T-helper 22 cell (primary cell): ENCODE measurements around the gene JPH2.
"Not testable (repeated sequence)": the region's sequence is repeated elsewhere in the genome, so short reads cannot be mapped to it uniquely, and the experiment has no call there.

ENCODE experiments used
- DNase-seq: peaks from one replicate; pipeline ENCODE4 v3.0.0-alpha.2; 2020; ENCODE audit warnings: low read depth

The JPH2 gene

GRCh38 chr20:44159125-44159524 lies 27.9 kb downstream of the JPH2 start:
- no peak for DNase-seq

DNA sequence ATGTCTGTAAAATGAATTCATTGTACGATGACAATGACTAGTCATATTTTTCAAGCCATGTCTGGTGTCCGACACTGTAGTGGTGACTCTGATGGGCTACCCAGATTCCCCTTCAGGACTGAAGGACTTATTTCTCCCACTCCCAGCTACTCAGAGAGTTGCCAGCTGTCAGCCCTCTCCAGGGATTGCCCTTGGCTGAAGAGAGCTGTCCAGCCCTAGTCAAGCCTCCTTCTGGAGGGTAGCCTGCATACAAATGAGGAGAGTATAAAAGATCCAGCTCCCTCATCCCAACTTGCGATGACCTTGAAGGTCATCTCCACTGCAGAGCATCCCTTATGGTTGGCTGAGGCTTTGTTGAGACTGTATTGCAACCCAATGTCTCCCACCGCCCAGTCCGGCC lies 29.9 kb downstream of the JPH2 start:
- no peak for DNase-seq

DNA sequence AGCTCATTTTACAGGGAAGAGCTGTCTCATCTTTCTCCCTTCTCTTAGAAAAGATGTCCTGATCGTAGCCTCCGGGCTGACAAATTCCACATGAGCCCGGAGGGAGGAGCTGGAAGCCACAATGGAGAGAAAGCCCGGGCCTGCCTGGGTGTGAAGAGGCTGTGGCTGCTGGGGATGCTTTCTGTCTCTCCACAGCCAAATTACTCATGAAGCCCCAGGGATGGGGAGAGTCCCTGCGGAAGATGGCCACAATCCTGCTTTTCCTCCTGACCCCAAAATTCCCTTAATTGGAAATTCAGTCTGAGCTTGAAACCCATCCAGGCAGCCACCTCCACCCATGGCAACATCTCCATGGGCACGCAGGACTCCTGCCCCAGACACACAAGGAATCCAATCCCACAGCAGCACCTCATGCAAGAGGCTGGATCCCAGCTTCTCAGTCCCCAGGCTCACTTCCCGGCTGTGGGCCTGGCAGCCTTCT lies 32.4 kb downstream of the JPH2 start:
- no peak for DNase-seq

GRCh38 chr20:44153636-44154043 lies 33.3 kb downstream of the JPH2 start:
- DNase-seq = no peak

DNA sequence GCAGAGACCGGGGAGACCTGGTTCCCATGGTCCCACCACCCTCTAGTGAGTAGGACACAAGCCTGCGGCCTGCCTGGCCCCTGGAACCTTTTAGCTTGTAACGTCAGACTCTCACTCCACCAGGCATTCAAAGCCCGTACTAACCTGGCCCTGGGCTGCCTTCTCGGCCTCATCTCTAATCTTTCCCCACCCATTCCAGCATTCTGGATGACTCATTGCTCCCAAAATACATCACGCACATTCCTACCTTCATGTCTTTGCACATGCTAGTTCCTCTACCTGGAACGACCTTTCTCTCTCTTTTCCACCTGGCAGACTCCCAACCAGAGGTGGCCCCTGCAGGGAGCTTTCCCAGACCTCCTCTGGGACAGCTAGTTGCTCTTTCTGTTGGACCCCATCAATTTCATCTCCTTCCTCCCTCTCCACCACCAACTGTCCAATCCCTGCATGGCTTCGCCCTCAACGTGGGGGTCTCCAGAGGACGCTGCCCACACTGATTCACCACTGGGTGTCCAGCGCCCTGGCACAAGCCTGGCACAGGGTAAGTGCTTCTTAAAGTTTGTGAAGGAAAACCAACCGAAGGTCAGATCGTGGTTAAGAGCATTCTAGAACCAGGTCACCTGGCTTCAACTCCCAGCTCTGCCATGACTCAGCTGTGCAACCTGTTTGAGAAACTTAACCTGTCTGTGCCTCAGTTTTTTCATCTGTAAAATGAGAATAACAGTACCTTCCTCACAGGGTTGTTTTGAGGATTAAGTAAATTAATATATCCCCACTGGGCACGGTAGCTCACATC lies 35.2 kb downstream of the JPH2 start:
- DNase-seq = no peak

DNA sequence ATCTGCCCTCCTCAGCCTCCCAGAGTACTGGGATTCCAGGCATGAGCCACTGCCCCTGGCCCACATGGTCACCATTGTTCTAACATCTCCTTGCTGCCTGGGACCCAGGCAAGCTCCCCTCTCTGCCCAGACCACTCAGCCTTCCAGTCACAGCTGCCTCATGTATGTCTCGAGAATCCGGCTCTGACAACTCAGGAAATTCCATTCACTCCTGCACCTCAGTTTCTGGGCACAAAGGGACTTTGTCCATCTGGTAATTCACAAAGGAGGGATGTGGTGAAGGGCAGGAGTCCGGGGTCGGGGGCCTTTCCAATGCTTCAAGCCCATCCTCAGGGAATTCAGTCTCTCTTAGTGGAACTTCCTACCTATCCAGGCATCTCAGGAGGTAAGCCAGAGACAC lies 40.7 kb downstream of the JPH2 start:
- no peak for DNase-seq

GRCh38 chr20:44145131-44145775 lies 41.7 kb downstream of the JPH2 start:
- DNase-seq = no peak

- no peak for DNase-seq
These were observed 43.1 kb downstream of the JPH2 start for GRCh38 chr20:44143936-44144335.

DNA sequence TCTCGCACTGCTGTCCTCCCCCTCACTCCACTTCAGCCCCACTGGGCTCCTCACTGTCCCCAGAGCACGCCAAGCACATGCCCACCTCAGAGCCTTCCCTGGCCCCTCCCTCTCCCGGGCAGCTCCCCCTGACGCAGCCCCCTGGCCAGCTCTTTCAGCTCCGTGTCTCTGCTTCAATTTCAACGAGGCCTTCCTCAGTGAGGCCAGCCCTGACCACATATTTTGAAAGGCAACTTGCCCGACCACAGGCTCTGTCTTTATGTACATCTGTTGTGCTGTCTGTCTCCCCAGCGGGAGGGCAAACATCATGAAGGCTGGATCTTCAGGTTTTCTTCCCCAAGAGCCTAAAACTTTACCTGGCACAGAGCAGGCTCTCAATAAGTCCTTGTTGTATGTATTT lies 44.6 kb downstream of the JPH2 start:
- no peak for DNase-seq

- no peak for DNase-seq
These were observed 45.1 kb downstream of the JPH2 start for GRCh38 chr20:44141873-44142272.

DNA sequence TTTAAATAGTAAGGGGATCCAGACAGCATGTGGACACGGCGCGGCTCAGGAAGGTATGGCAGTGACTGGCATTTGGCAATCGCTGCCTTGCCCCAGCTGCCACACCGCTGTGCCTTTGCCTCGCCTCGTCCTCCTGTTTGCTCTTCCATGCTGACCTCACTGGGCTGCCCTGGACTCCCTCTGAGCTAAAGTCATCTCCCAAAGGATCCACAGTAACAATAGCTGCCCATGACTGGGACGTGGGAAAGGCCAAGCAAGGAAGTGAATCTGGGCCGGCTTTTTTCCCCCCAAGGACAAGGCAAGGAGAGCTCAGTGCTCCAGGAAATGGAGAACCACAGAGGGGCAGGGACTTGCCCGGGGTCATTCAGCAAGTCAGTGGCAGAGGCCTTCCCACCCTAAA lies 48.1 kb downstream of the JPH2 start:
- no peak for DNase-seq

DNA sequence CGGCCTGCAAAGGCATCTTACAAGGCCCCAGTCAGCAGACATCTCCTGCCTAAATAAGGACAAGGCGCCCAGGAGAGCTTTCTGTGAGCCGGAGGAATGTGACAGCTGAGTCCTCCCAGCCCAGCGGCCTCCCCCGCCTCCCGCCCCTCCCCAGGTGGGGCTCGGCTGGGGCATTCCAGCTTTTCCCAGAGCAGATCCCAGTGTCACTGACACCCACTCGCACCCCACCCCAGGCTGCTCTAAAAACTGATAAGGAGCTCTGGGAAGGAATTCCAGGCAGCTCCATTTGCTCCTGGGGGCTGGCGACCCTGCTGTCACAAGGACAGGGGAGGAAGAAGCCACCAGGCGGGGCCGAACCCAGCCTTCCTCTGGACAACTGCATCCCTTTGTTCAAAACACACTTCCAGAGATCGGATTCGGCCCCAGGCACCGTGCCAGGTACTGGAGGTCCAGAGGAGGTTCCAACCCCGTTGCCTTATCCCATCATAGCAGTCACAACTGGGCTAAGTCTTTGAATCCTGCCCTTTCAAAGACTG lies 49.7 kb downstream of the JPH2 start:
- DNase-seq = no peak

DNA sequence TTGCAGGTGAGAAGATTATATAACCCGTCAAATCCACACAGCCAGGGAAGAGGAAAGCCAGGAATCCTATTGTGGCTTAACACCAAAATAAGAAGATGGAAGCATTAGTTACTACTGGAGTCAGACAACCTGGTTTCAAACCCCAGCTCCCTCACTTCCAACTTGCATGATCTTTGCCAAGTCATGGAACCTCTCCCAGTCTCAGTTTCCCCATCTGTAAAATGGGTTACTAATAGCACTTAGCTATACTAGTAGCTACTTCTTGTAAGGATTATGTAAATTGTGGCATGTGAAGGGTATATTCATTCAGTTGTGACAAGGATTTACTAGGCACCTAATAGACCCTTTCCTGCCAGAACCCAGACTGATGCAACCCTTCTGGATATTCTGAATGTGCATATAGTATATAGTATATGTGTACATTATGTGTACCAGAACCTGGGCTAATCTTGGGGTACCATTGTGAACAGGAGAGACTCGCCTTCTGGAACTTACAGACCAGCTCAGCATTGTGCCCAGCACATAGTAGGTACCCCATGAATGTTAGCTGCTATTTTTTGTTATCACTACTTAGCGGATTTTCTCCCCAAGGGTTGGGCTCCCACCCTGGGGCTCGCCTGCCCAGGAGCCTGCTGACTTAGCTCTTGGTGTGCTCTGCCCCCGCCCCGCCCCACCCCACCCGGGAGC lies 50.3 kb downstream of the JPH2 start:
- DNase-seq = no peak

- DNase-seq = no peak
These were observed 51.4 kb downstream of the JPH2 start for GRCh38 chr20:44135417-44136204.

DNA sequence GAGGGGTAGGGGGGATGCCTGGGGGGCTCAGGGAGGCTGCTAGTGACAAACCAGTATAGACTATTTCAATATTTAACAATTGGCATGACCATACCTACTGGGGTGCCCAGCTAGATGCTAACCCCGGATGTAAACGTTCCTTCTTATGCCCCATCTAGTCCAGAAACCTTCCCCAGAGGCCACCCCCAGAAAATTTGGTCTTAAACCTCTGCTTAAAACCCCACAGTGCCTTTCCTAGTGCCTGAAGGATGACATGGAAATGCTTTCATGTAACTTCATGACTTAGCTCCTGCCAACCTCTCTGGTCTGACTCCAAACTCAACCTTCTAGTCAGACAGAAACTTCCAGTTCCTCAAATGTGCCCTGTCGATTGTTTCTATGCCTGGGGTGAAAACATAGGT lies 52.0 kb downstream of the JPH2 start:
- no peak for DNase-seq

- DNase-seq = no peak
These were observed 53.6 kb downstream of the JPH2 start for GRCh38 chr20:44133424-44133823.

DNA sequence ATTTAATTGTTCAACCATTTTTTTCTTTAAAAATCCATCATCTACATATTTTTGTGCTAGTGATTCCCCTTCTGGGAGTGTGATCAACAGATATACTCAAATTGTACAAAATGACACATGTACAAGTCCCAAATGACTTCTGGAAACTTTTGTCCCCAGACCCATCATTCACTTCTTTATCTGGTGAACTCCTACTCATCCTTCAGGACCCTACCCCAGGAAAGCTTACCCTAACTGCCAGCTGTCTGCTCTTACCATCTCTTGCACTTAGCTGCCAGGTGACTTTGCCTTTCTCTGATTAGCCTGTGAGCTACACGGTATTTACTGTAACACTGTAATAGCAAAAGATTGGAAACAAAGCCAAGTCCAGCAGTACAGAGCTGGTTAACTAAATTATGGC lies 55.3 kb downstream of the JPH2 start:
- no peak for DNase-seq

DNA sequence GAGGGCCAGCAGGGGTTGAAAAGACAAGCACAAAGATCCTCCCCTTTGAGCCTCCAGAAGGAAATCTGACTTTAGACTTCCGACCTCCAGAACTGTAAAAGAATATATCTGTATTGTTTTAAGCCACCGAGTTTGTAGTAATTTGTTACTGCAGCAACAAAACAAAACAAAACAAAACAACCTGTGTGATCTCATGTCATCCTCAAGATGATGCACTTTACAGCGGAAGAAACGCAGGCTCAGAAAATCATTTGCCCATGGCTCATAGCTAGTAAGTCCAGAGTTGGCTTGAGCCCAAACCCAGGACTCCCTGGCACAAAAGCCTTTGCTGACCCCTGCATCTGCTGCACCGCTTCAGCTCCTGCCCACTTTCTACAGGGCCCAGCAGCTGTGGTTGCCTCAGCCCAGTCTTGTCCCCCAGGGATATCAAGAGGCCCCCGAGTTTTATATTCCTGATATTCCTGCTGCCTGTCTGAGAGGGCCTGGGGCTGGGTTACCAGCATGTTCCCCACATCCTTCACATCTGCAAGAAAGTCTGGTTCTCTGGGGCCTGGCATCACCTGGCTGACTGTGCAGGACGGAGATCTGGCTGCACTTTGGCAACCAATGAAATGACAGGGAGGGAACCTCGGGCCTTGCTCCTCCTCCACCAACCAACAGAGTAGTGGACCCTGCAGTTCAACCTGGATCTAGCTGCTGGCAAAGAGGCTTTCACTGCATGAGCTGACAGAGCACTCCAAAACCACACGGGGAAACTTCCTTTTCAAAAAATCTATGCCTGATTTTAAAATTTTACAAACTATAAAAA lies 56.9 kb downstream of the JPH2 start:
- DNase-seq = no peak

GRCh38 chr20:44129300-44129699 lies 57.7 kb downstream of the JPH2 start:
- DNase-seq = not testable (repeated sequence)

DNA sequence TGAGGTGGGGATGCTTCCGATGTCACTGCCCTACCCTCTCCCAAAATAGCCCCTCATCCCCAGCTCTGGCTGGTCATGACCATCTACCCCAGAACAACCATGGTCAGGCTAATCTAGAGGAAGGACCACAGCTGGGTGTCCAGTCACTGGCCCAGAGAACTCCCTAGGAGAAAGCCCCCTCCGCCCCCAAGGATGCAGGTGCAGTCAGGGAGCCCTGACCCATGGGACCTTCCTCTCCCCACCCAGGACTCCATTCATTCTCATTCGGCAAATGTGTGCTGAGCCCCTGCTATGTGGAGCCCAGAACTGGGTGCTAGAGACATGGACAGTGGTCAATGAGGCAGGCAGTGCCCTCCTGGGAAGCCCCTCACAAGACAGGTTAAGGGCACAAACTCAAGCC lies 60.5 kb downstream of the JPH2 start:
- no peak for DNase-seq
